WTC11 (cell line): ENCODE data around the gene SRRM3.

Source experiments
- FOXP1 ChIP-seq: sonication (generic); formaldehyde crosslinking; IDR thresholded peaks from 2 replicates; pipeline ENCODE4 v1.8.0; 2022; ENCODE audit warnings: missing genetic modification reagents, mild to moderate bottlenecking, moderate library complexity, borderline replicate concordance
- ZNF416 ChIP-seq: fragments of 250-450 bp; sonication (Bioruptor Pico); IDR thresholded peaks from 2 replicates; pipeline ENCODE4 v1.9.0; 2021; ENCODE audit warnings: mild to moderate bottlenecking, inconsistent platforms

- TF ChIP-seq FOXP1 (CRISPR knock-in tag) (peak; percentile 78; the same call in 1 of the 2 replicates), ZNF416 (no peak)
Observed at GRCh38 chr7:76267107-76267893, 65.6 kb downstream of the SRRM3 start.
